GM12878 (cell line): ENCODE results near the gene EMSY. TPM values are rescaled to one million over a fixed set of nuclear protein-coding genes. Genes with fewer than 3 reads are reported as not detected.

Experiments used
- ATAC-seq: fragments of 200-7000 bp; cut with Tn5 transposase; 3 replicates; pipeline ENCODE4 v1.9.1; 2020; ENCODE audit warnings: mild to moderate bottlenecking, moderate library complexity
- BruUV-seq: library from RNA; stranded (reverse); fragments of 400-500 nt; replicated peaks from 2 replicates; lab custom pipeline; 2021; lab: Mats Ljungman, UMichigan
- CTCF ChIA-PET: fragments of 300-600 bp; sonication (Branson Sonifier 250); formaldehyde crosslinking; extraction: SDS; loops from one replicate; lab custom pipeline; 2021; ENCODE audit warnings: inconsistent platforms; lab: Yijun Ruan, JAX
- POLR2A ChIA-PET: fragments of 350-600 bp; formaldehyde crosslinking; extraction: SDS; loops from one replicate; lab custom pipeline; 2021; ENCODE audit warnings: inconsistent platforms; lab: Charles Lee
- RAD21 ChIA-PET: fragments of 300-600 bp; sonication (Branson Sonifier 250); formaldehyde crosslinking; loops from one replicate; lab custom pipeline; 2023; ENCODE audit warnings: antibody characterized with exemption; ENCODE audit not compliant: unreplicated experiment; lab: Charles Lee
- SMC1A ChIA-PET: fragments of 300-600 bp; sonication (Branson Sonifier 250); formaldehyde crosslinking; loops from one replicate; lab custom pipeline; 2023; ENCODE audit not compliant: unreplicated experiment, uncharacterized antibody; lab: Charles Lee
- DNase-seq: peaks from one replicate; pipeline ENCODE4 v3.0.0-alpha.2; 2011; ENCODE audit warnings: low read depth, low spot score
- FAIRE-seq: peaks from 3 replicates; lab custom pipeline; 2011; peaks lifted over from hg19 to GRCh38; lab: Jason Lieb, UNC
- H2AFZ ChIP-seq: 2 replicates; pipeline ENCODE4 v1.6.0; 2011; ENCODE audit warnings: low read depth, low read length, control low read depth; ENCODE audit not compliant: control insufficient read depth
- H3K27ac ChIP-seq: 2 replicates; pipeline ENCODE4 v1.5.1; 2011; ENCODE audit warnings: control low read depth; ENCODE audit not compliant: control insufficient read depth, insufficient read depth
- H3K27me3 ChIP-seq, 2 experiments: replicated peaks in 1 of 2; 2 replicates each; pipeline versions ENCODE4 v1.6.0 to v1.6.1; 2011; ENCODE audit warnings: low read length in 1 of 2; ENCODE audit not compliant: control insufficient read depth in 2 of 2, insufficient read depth in 2 of 2
- H3K36me3 ChIP-seq, 2 experiments: 2 replicates each; pipeline ENCODE4 v1.5.1; 2011; ENCODE audit warnings: low read length in 1 of 2; ENCODE audit not compliant: control insufficient read depth in 2 of 2, insufficient read depth in 2 of 2
- H3K4me1 ChIP-seq: 2 replicates; pipeline ENCODE4 v1.6.1; 2011; ENCODE audit warnings: mild to moderate bottlenecking, low read length, moderate library complexity, mixed read lengths; ENCODE audit not compliant: control insufficient read depth, insufficient read depth
- H3K4me2 ChIP-seq: 2 replicates; pipeline ENCODE4 v1.6.0; 2011; ENCODE audit warnings: control low read depth; ENCODE audit not compliant: control insufficient read depth, insufficient read depth
- H3K4me3 ChIP-seq: fragments of 200-600 bp; sonication (generic); 2 replicates; pipeline ENCODE4 v1.5.1; 2016
- H3K79me2 ChIP-seq: 2 replicates; pipeline ENCODE4 v1.6.0; 2011; ENCODE audit warnings: low read length; ENCODE audit not compliant: control insufficient read depth, insufficient read depth
- H3K9ac ChIP-seq: 2 replicates; pipeline ENCODE4 v1.8.0; 2011; ENCODE audit warnings: low read length, control low read depth, mixed read lengths; ENCODE audit not compliant: control insufficient read depth, insufficient read depth
- H3K9me3 ChIP-seq: replicated peaks from 3 replicates; pipeline ENCODE4 v1.5.1; 2011; ENCODE audit warnings: mild to moderate bottlenecking, low read length; ENCODE audit not compliant: control insufficient read depth, insufficient read depth
- H4K20me1 ChIP-seq: 2 replicates; pipeline ENCODE4 v1.6.0; 2011; ENCODE audit not compliant: control insufficient read depth, insufficient read depth
- ASH2L ChIP-seq: fragments of 300-600, 200-600 bp; sonication (generic); IDR thresholded peaks from 2 replicates; pipeline ENCODE4 v1.6.1; 2017; ENCODE audit warnings: low read depth, mild to moderate bottlenecking, borderline replicate concordance
- BCL3 ChIP-seq: IDR thresholded peaks from 2 replicates; pipeline ENCODE4 v1.6.1; 2011; ENCODE audit warnings: borderline replicate concordance, low read depth, mild to moderate bottlenecking, moderate library complexity, low read length; ENCODE audit not compliant: insufficient read depth, poor library complexity, severe bottlenecking
- CHD4 ChIP-seq: fragments of 200-600 bp; sonication (generic); IDR thresholded peaks from 2 replicates; pipeline ENCODE4 v1.6.1; 2016; ENCODE audit warnings: mild to moderate bottlenecking
- EED ChIP-seq: sonication (generic); IDR thresholded peaks from 2 replicates; pipeline ENCODE4 v1.6.1; 2016; ENCODE audit warnings: antibody characterized with exemption, low read depth
- FOS ChIP-seq: IDR thresholded peaks from 3 replicates; pipeline ENCODE4 v1.6.1; 2011; ENCODE audit warnings: borderline replicate concordance; ENCODE audit not compliant: insufficient read length; ENCODE audit errors: extremely low read depth
- JUNB ChIP-seq: IDR thresholded peaks from 2 replicates; pipeline ENCODE4 v1.6.1; 2016; ENCODE audit warnings: antibody characterized with exemption, mild to moderate bottlenecking
- MAX ChIP-seq: IDR thresholded peaks from 2 replicates; pipeline ENCODE4 v1.6.1; 2012; ENCODE audit warnings: low read depth, low read length, improper control_type of control experiment
- MTA3 ChIP-seq: IDR thresholded peaks from 2 replicates; pipeline ENCODE4 v1.6.1; 2012; ENCODE audit warnings: low read length, inconsistent platforms, borderline replicate concordance
- POLR2AphosphoS2 ChIP-seq: IDR thresholded peaks from 2 replicates; pipeline ENCODE4 v1.6.1; 2011; ENCODE audit warnings: low read depth, mild to moderate bottlenecking, low read length, improper control_type of control experiment, moderate library complexity
- POLR2AphosphoS5 ChIP-seq: IDR thresholded peaks from 2 replicates; pipeline ENCODE4 v1.6.1; 2011; ENCODE audit warnings: mild to moderate bottlenecking, low read length, inconsistent platforms
- SKIL ChIP-seq: fragments of 450-650 bp; IDR thresholded peaks from 2 replicates; pipeline ENCODE4 v1.6.1; 2017; ENCODE audit warnings: mild to moderate bottlenecking, low read depth, inconsistent platforms; ENCODE audit not compliant: poor library complexity, severe bottlenecking
- SMC3 ChIP-seq: IDR thresholded peaks from 2 replicates; pipeline ENCODE4 v1.6.1; 2011; ENCODE audit warnings: low read length, improper control_type of control experiment, borderline replicate concordance
- SRF ChIP-seq, 2 experiments: IDR thresholded peaks; 2 replicates each; pipeline ENCODE4 v1.6.1; 2011; ENCODE audit warnings: low read depth in 2 of 2, low read length in 2 of 2, mild to moderate bottlenecking in 1 of 2, moderate library complexity in 1 of 2
- ZNF207 ChIP-seq: fragments of 450-650 bp; IDR thresholded peaks from 2 replicates; pipeline ENCODE4 v1.6.1; 2014; ENCODE audit warnings: antibody characterized with exemption, mild to moderate bottlenecking, borderline replicate concordance
- ZNF24 ChIP-seq: fragments of 450-650 bp; IDR thresholded peaks from 2 replicates; pipeline ENCODE4 v1.6.1; 2017; ENCODE audit warnings: antibody characterized with exemption, mild to moderate bottlenecking
- ZNF274 ChIP-seq: IDR thresholded peaks from one replicate; pipeline ENCODE4 v1.8.0; 2011; ENCODE audit not compliant: insufficient read length, insufficient read depth
- ZNF384 ChIP-seq: IDR thresholded peaks from 2 replicates; pipeline ENCODE4 v1.6.1; 2012; ENCODE audit warnings: low read depth, mild to moderate bottlenecking, low read length, improper control_type of control experiment, borderline replicate concordance
- ZNF592 ChIP-seq: fragments of 450-650 bp; IDR thresholded peaks from 2 replicates; pipeline ENCODE4 v1.6.1; 2017; ENCODE audit warnings: mild to moderate bottlenecking, moderate library complexity
- WGBS: methylation state at CpG from one replicate; pipeline ENCODE4 v1.1.6; 2016; ENCODE audit warnings: low lambda C conversion rate; ENCODE audit not compliant: insufficient replicate concordance, insufficient coverage; ENCODE audit errors: missing lambda C conversion rate; 5-methylcytosine and 5-hydroxymethylcytosine counted together
- in situ Hi-C: fragments of 300-500 bp; cut with MboI; formaldehyde crosslinking; loops from 9 replicates; pipeline ENCODE4 v1.14.3; 2018; ENCODE audit warnings: mixed read lengths
- intact Hi-C: fragments of 100-400 bp; cut with micrococcal nuclease; formaldehyde crosslinking; loops from one replicate; pipeline ENCODE4 v1.14.2; 2022; ENCODE audit not compliant: unreplicated experiment
- polyA plus RNA-seq, 11 experiments: library from polyadenylated mRNA; depleted of rRNA in 4 of 11; unstranded in 6 of 11; stranded (reverse) in 5 of 11; fragments of >200 nt; fragmentation: Nextera tagmentation in 4 of 11; fragmentation: Illumina TruSeq in 1 of 11; extraction: Ambion mirVana in 4 of 11; extraction: Trizol in 1 of 11; gene quantifications; 1 replicate in 1 of 11; 2 replicates in 10 of 11; pipeline versions ENCODE4 v1.2.1 to v1.2.3, GENCODE V29; 2011 to 2016; ENCODE audit warnings: inconsistent platforms in 2 of 11, missing spikeins in 2 of 11, low read depth in 1 of 11
- total RNA-seq, 4 experiments: library from RNA; depleted of rRNA in 3 of 4; stranded (reverse); fragments of >200 nt in 3 of 4; fragmentation: Illumina TruSeq in 1 of 4; extraction: Trizol in 1 of 4; gene quantifications; 2 replicates each; pipeline versions ENCODE4 v1.2.1 to v1.2.3, GENCODE V29; 2013 to 2021

EMSY gene
- total and polyA plus RNA-seq, 10 of the 15 experiments (the other 5 are each of a cell fraction or from before 2014, with no cell fraction given), result 9.3 to 26.9 (median 13.0) TPM

- Histone ChIP-seq H3K4me2 (no peak overlapping the region), H3K4me3 (no peak overlapping the region), H3K27me3 (no peaks in the 10 kb centered on the region), H3K9ac (no peak overlapping the region), H3K79me2 (no peaks in the 10 kb centered on the region), H2AFZ (no peak overlapping the region), H4K20me1 (no peaks in the 10 kb centered on the region), H3K27ac (no peak overlapping the region), H3K36me3 (peaks cover 0 to 5% of the 10 kb centered on the region in 2 experiments; a peak in 2 of 4 replicates), H3K4me1 (no peaks in the 10 kb centered on the region), H3K9me3 (no peaks in the 10 kb centered on the region)
- in situ Hi-C loops (no loop called here), intact Hi-C loops (no loop called here)
- ChIA-PET RAD21 (no interaction called here), CTCF (no interaction called here), POLR2A (no interaction called here), SMC1A (interaction anchor here (0.8 to 1.8 kb wide), 2 partner anchors 11 to 76 kb away, joined by 3 to 4 read pairs; no protein-coding TSS in a partner anchor)
- WGBS, result 97% methylated on average over 5 of the region's 5 CpGs
- FAIRE-seq, result no peak
- no TSS peak for BruUV-seq
- no peak for DNase-seq
- no peak for ATAC-seq
- no peak for TF ChIP-seq ZNF592
- no peak for TF ChIP-seq MTA3
- no peak for TF ChIP-seq SRF (IDR thresholded peaks at IDR 0.05; ENCODE audit: low read depth in 2 of 2, low read length in 2 of 2)
- TF ChIP-seq ZNF207, result no peak
- no peak for TF ChIP-seq FOS
- no peak for TF ChIP-seq ASH2L
- no peak for TF ChIP-seq MAX
- no peak for TF ChIP-seq CHD4
- no peak for TF ChIP-seq SKIL
- TF ChIP-seq JUNB, result no peak
- no peak for TF ChIP-seq SMC3
- no peak for TF ChIP-seq EED
- no peak for TF ChIP-seq ZNF274
- no peak for TF ChIP-seq BCL3
- no peak for TF ChIP-seq POLR2AphosphoS5
- no peak for TF ChIP-seq ZNF384
- TF ChIP-seq ZNF24, result no peak
- no peak for TF ChIP-seq POLR2AphosphoS2
These were observed 78.3 kb downstream of the EMSY start for GRCh38 chr11:76523147-76523546.
